HepG2 (cell line): ENCODE measurements around the gene THRAP3. TPM values are rescaled to one million over a fixed set of nuclear protein-coding genes. Genes with fewer than 3 reads are reported as not detected.
A peak's percentile ranks its signal among the peaks of the same experiment; 100 is the strongest.

Experiments
- ATF3 ChIP-seq: sonication (generic); formaldehyde crosslinking; IDR thresholded peaks from 2 replicates; pipeline ENCODE4 v1.4.0; 2020; ENCODE audit warnings: missing genetic modification reagents
- ATF7 ChIP-seq, 2 experiments: fragments of 450-650 bp in 1 of 2; sonication (generic) in 1 of 2; formaldehyde crosslinking in 1 of 2; IDR thresholded peaks; 2 replicates each; pipeline versions ENCODE4 v1.4.0 to v1.6.1; 2016 to 2020; ENCODE audit warnings: antibody characterized with exemption in 1 of 2, mild to moderate bottlenecking in 1 of 2, missing genetic modification reagents in 1 of 2
- CBFB ChIP-seq: sonication (generic); formaldehyde crosslinking; IDR thresholded peaks from 2 replicates; pipeline ENCODE4 v1.4.0; 2020; ENCODE audit warnings: missing genetic modification reagents
- CEBPZ ChIP-seq: IDR thresholded peaks from 2 replicates; pipeline ENCODE4 v1.6.1; 2012; ENCODE audit warnings: low read length, improper control_type of control experiment
- ETS1 ChIP-seq: sonication (generic); formaldehyde crosslinking; IDR thresholded peaks from 2 replicates; pipeline ENCODE4 v1.4.0; 2020; ENCODE audit warnings: missing genetic modification reagents
- HMG20B ChIP-seq: conservative IDR thresholded peaks from 2 replicates; pipeline ENCODE4 v1.6.1; 2016; ENCODE audit warnings: missing genetic modification reagents, missing compliant biosample characterization
- HNRNPK ChIP-seq: fragments of 200-400 bp; formaldehyde crosslinking; IDR thresholded peaks from 2 replicates; pipeline ENCODE4 v1.6.1; 2018; ENCODE audit warnings: low read length, low read depth, moderate library complexity, mild to moderate bottlenecking; ENCODE audit not compliant: poor library complexity, severe bottlenecking
- NFKBIZ ChIP-seq: IDR thresholded peaks from 2 replicates; pipeline ENCODE4 v1.6.1; 2018; ENCODE audit warnings: missing genetic modification reagents, missing compliant biosample characterization
- NR1H2 ChIP-seq: sonication (generic); formaldehyde crosslinking; IDR thresholded peaks from 2 replicates; pipeline ENCODE4 v1.8.1; 2022; ENCODE audit warnings: low read depth, missing genetic modification reagents, borderline replicate concordance
- RFXANK ChIP-seq: IDR thresholded peaks from 2 replicates; pipeline ENCODE4 v1.6.1; 2016
- SRSF1 ChIP-seq: fragments of 200-400 bp; formaldehyde crosslinking; optimal IDR thresholded peaks from 2 replicates; pipeline ENCODE3; 2017; ENCODE audit warnings: mild to moderate bottlenecking, low read depth, low read length, moderate library complexity
- SYNCRIP ChIP-seq: fragments of 200-400 bp; formaldehyde crosslinking; IDR thresholded peaks from 2 replicates; pipeline ENCODE4 v1.6.1; 2018; ENCODE audit warnings: mild to moderate bottlenecking, low read depth, low read length; ENCODE audit not compliant: insufficient read depth
- U2AF1 ChIP-seq: fragments of 200-400 bp; formaldehyde crosslinking; optimal IDR thresholded peaks from 2 replicates; pipeline ENCODE3; 2017; ENCODE audit warnings: mild to moderate bottlenecking, low read depth, low read length
- YEATS2 ChIP-seq: sonication (generic); formaldehyde crosslinking; IDR thresholded peaks from 2 replicates; pipeline ENCODE4 v1.4.0; 2020; ENCODE audit warnings: missing genetic modification reagents, borderline replicate concordance
- ZNF329 ChIP-seq: sonication (generic); formaldehyde crosslinking; IDR thresholded peaks from 2 replicates; pipeline ENCODE4 v1.9.0; 2021; ENCODE audit warnings: low read depth, mild to moderate bottlenecking, missing genetic modification reagents
- ZNF441 ChIP-seq: sonication (generic); formaldehyde crosslinking; IDR thresholded peaks from 2 replicates; pipeline ENCODE4 v1.7.0; 2021; ENCODE audit warnings: missing genetic modification reagents, borderline replicate concordance
- ZNF616 ChIP-seq: sonication (generic); formaldehyde crosslinking; IDR thresholded peaks from 2 replicates; pipeline ENCODE4 v1.5.0; 2020; ENCODE audit warnings: low read depth, mild to moderate bottlenecking, missing genetic modification reagents
- ZNF674 ChIP-seq: sonication (generic); formaldehyde crosslinking; IDR thresholded peaks from 2 replicates; pipeline ENCODE4 v1.5.0; 2020; ENCODE audit warnings: low read depth, mild to moderate bottlenecking, missing genetic modification reagents
- ZNF687 ChIP-seq: sonication (generic); formaldehyde crosslinking; IDR thresholded peaks from 2 replicates; pipeline ENCODE4 v1.5.1; 2020; ENCODE audit warnings: mild to moderate bottlenecking, missing genetic modification reagents, moderate library complexity
- ZNF703 ChIP-seq: sonication (generic); formaldehyde crosslinking; IDR thresholded peaks from 2 replicates; pipeline ENCODE4 v1.5.1; 2020; ENCODE audit warnings: missing genetic modification reagents, mild to moderate bottlenecking, moderate library complexity, borderline replicate concordance
- ZNF777 ChIP-seq: sonication (generic); formaldehyde crosslinking; IDR thresholded peaks from 2 replicates; pipeline ENCODE4 v1.4.0; 2020; ENCODE audit warnings: missing genetic modification reagents
- ZNF83 ChIP-seq: sonication (generic); formaldehyde crosslinking; IDR thresholded peaks from 2 replicates; pipeline ENCODE4 v1.4.0; 2020; ENCODE audit warnings: missing genetic modification reagents, mild to moderate bottlenecking, borderline replicate concordance
- polyA plus RNA-seq, 8 experiments: library from polyadenylated mRNA; depleted of rRNA in 3 of 8; stranded (reverse) in 7 of 8; unstranded in 1 of 8; fragments of >200 nt; fragmentation: Illumina TruSeq in 4 of 8; extraction: Trizol in 4 of 8; gene quantifications; 2 replicates each; pipeline versions ENCODE4 v1.2.1 to v1.2.3, GENCODE V29; 2011 to 2016; ENCODE audit warnings: low read depth in 4 of 8, missing spikeins in 1 of 8, mixed read lengths in 1 of 8; ENCODE audit not compliant: insufficient read depth in 1 of 8
- total RNA-seq, 5 experiments: library from RNA; depleted of rRNA; stranded (reverse); fragments of >200 nt; fragmentation: Illumina TruSeq; extraction: Trizol; gene quantifications; 2 replicates each; pipeline ENCODE4 v1.2.3, GENCODE V29; 2016; ENCODE audit warnings: low read depth in 1 of 5

THRAP3 gene
- total and polyA plus RNA-seq, 2 of the 13 experiments (the other 11 are each of a cell fraction or from before 2014, with no cell fraction given) = 45.0 to 92.6 TPM

GRCh38 chr1:36306902-36307456, 82.7 kb downstream of the THRAP3 start (continued):
- peak; percentile 25 for TF ChIP-seq SRSF1
- no peak for TF ChIP-seq RFXANK (CRISPR knock-in tag)
- 0 out of 2 replicates have a peak, but pooled peaks have one; percentile 35 for TF ChIP-seq HMG20B
- TF ChIP-seq CBFB (CRISPR knock-in tag) = no peak
- TF ChIP-seq ZNF616 (CRISPR knock-in tag) = no peak
- TF ChIP-seq HNRNPK = no peak
- no peak for TF ChIP-seq NFKBIZ
- no peak for TF ChIP-seq SYNCRIP
- TF ChIP-seq ATF7 (IDR thresholded peaks at IDR 0.05) = no peak
- no peak for TF ChIP-seq ATF7 (CRISPR knock-in tag; IDR thresholded peaks at IDR 0.05)
- TF ChIP-seq ZNF687 (CRISPR knock-in tag) = peak; percentile 73
- no peak for TF ChIP-seq CEBPZ
- TF ChIP-seq ZNF703 (CRISPR knock-in tag) = no peak
- no peak for TF ChIP-seq ETS1 (CRISPR knock-in tag)
- TF ChIP-seq ZNF777 (CRISPR knock-in tag) = no peak; the same call in 1 of the 2 replicates
- no peak for TF ChIP-seq YEATS2 (CRISPR knock-in tag)
- no peak for TF ChIP-seq ZNF83 (CRISPR knock-in tag)
- no peak for TF ChIP-seq U2AF1
- TF ChIP-seq NR1H2 (CRISPR knock-in tag) = no peak
- no peak for TF ChIP-seq ZNF329 (CRISPR knock-in tag)
- peak; percentile 35; the same call in 1 of the 2 replicates for TF ChIP-seq ZNF441 (CRISPR knock-in tag)
- TF ChIP-seq ZNF674 (CRISPR knock-in tag) = no peak
- TF ChIP-seq ATF3 (CRISPR knock-in tag) = no peak
